ENCODE data around the gene ZNF865.

DNA sequence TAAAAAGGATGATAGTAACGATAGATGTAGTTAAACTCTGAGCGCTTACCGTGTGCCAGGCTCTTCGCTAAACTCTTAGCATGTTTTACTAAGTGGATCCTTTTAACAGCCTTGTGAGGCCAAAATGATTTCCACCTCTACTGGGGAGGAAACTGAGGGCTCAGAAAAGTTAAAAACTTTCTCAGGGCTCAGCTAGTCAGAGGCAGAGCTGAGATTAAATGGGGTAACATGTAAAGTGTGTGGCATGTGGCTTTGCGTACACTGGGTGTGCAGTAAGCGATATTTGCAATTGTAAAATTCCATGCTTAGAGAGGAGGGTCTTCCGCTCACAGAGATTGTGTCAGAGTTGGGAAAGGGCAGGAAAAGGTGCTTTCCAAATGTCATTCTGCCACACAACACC, 51.1 kb downstream of the ZNF865 start:
- TF ChIP-seq CTCF (conservative IDR thresholded peaks at IDR 0.05 in 1 of 2, IDR thresholded peaks at IDR 0.05 in 1 of 2; ENCODE audit: low read depth in 1 of 2, low read length in 2 of 2), result no peak
- TF ChIP-seq EZH2 (IDR thresholded peaks at IDR 0.05; ENCODE audit: low read length, missing control alignments), result no peak

Data from fibroblast of lung (primary cell).